ENCODE data around the gene TRIM9. TPM values are rescaled to one million over a fixed set of nuclear protein-coding genes. Genes with fewer than 3 reads are reported as not detected.
"Not testable (repeated sequence)": the region's sequence is repeated elsewhere in the genome, so short reads cannot be mapped to it uniquely, and the experiment has no call there.

Gene TRIM9
- total RNA-seq, 1 donor from 2014 or later = 0.92 TPM

DNA sequence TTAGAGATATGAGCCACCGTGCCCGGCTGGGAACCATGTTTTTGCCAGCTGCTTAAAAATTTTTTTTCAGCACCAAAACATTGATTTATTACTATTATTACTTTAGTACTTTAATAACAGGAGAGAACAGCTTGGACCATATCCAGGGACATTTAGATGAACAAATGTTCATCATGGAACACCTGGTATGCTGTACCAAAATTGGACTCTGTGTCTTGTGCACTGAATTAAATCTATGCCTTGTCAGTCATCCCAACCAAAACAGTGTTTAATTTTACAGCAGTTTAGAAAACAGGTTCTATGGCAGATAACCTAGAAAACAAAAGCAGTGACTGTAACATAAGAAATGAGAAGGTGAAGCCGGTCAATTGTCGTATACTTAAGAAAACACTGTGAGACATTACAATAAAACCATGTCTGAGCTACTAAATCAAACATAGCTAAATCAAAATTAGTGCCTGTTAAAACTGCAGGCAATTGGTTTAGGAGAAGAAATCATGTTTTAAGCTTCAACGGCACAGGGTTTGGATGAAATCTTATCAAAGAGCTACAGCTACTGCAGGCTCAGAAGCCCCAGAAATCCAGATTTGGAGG lies 92.4 kb downstream of the TRIM9 start:
- TF ChIP-seq, protein P1, sequence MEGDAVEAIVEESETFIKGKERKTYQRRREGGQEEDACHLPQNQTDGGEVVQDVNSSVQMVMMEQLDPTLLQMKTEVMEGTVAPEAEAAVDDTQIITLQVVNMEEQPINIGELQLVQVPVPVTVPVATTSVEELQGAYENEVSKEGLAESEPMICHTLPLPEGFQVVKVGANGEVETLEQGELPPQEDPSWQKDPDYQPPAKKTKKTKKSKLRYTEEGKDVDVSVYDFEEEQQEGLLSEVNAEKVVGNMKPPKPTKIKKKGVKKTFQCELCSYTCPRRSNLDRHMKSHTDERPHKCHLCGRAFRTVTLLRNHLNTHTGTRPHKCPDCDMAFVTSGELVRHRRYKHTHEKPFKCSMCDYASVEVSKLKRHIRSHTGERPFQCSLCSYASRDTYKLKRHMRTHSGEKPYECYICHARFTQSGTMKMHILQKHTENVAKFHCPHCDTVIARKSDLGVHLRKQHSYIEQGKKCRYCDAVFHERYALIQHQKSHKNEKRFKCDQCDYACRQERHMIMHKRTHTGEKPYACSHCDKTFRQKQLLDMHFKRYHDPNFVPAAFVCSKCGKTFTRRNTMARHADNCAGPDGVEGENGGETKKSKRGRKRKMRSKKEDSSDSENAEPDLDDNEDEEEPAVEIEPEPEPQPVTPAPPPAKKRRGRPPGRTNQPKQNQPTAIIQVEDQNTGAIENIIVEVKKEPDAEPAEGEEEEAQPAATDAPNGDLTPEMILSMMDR (IDR thresholded peaks at IDR 0.05; ENCODE audit: insufficient read depth, low read length, poor library complexity, severe bottlenecking) = no peak
- no peak overlapping the region for H3K4me3 ChIP-seq (ENCODE audit: low read depth, low read length)
- DNase-seq (ENCODE audit: low read depth) = no peak
- no peaks in the 10 kb centered on the region for H3K27me3 ChIP-seq (ENCODE audit: control insufficient read depth, insufficient read depth, low read length)
- H3K36me3 ChIP-seq (ENCODE audit: control insufficient read depth, insufficient read depth, low read length) = no peaks in the 10 kb centered on the region

DNA sequence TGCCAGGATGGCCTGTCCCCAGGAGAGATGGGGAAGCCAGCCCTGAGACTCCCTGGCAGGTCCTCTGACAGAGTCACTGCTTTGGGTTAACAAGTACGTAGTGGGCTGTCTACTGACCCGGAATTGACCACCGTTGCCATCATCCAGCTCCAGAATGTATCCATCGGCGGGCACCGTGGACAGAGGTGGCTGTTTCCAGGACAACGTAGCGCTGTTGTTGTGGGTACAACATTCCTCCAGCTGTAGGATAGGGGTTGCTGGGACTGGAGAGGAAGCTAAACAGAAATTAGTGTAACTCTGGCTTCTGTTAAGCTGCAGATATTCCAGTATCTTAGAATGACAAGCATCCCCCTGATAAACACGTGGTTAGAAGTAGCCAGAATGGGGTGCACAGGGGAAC lies 94.3 kb downstream of the TRIM9 start:
- H3K36me3 ChIP-seq (ENCODE audit: control insufficient read depth, insufficient read depth, low read length) = no peaks in the 10 kb centered on the region
- TF ChIP-seq, protein P1 (IDR thresholded peaks at IDR 0.05; ENCODE audit: insufficient read depth, low read length, poor library complexity, severe bottlenecking) = no peak
- DNase-seq (ENCODE audit: low read depth) = no peak
- no peak overlapping the region for H3K4me3 ChIP-seq (ENCODE audit: low read depth, low read length)
- no peaks in the 10 kb centered on the region for H3K27me3 ChIP-seq (ENCODE audit: control insufficient read depth, insufficient read depth, low read length)

DNA sequence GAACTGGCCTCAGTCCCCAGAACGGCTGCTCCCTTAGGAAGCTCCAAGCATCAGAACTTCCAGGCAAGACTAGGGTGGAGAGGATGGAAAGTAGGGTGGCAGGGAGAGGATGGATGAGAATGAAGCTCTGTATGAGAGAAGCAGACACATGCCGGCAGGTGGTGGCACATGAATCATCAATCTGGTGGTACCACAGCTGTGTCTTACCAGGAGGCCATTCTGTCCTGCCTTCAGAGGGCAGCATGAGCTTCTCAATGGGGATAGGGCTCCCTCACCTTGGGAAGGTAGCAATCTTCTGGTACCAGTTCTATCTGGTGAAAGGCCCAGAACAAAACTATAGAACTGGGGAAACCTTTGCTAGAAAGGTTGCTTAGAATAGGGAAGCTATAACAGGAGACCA lies 95.2 kb downstream of the TRIM9 start:
- H3K4me3 ChIP-seq (ENCODE audit: low read depth, low read length) = no peak overlapping the region
- H3K36me3 ChIP-seq (ENCODE audit: control insufficient read depth, insufficient read depth, low read length) = no peaks in the 10 kb centered on the region
- TF ChIP-seq, protein P1 (IDR thresholded peaks at IDR 0.05; ENCODE audit: insufficient read depth, low read length, poor library complexity, severe bottlenecking) = no peak
- no peak for DNase-seq (ENCODE audit: low read depth)
- H3K27me3 ChIP-seq (ENCODE audit: control insufficient read depth, insufficient read depth, low read length) = no peaks in the 10 kb centered on the region

DNA sequence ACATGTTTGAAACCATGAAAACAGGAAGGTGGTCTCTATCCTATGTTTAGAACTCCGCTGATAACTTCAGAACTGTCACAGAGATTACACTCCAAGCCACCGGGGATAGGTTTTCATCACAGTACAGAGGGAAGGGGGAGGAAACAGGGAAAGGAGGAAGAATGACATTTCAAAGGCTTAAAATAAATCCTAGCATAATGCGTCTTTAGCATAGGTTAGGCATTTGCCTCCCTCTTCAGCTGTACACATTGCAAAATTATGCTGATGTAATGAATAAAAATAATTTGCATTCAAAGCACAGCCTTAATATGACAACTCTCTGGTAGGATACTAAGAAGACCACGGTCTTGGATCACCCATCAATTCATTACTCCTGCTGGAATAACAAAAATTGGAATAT lies 96.3 kb downstream of the TRIM9 start:
- Histone ChIP-seq H3K4me3 (ENCODE audit: low read depth, low read length) (no peak overlapping the region), H3K36me3 (ENCODE audit: control insufficient read depth, insufficient read depth, low read length) (no peaks in the 10 kb centered on the region), H3K27me3 (ENCODE audit: control insufficient read depth, insufficient read depth, low read length) (no peaks in the 10 kb centered on the region)
- no peak for DNase-seq (ENCODE audit: low read depth)
- TF ChIP-seq, protein P1 (IDR thresholded peaks at IDR 0.05; ENCODE audit: insufficient read depth, low read length, poor library complexity, severe bottlenecking) = no peak

DNA sequence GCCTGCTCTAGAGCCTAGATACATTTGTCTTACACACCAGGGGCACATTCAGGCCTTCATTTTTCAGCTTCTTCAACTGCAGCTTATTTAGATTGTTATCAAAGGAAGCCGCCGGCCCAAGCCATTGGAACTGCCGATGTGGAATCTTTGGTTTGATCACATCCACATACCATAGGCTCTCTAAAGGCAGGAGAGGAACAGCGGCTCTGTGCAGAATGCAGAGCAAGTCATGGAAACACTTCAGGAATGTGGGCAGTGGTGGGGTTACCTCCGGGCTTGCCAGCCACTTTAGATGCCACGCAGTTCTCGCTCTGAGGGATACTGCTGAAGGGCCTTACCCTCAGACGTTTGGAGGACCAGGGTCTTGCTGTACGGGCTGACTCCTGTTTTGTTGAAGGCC lies 97.2 kb downstream of the TRIM9 start:
- TF ChIP-seq, protein P1 (IDR thresholded peaks at IDR 0.05; ENCODE audit: insufficient read depth, low read length, poor library complexity, severe bottlenecking) = no peak
- Histone ChIP-seq H3K36me3 (ENCODE audit: control insufficient read depth, insufficient read depth, low read length) (no peaks in the 10 kb centered on the region), H3K4me3 (ENCODE audit: low read depth, low read length) (no peak overlapping the region), H3K27me3 (ENCODE audit: control insufficient read depth, insufficient read depth, low read length) (no peaks in the 10 kb centered on the region)
- no peak for DNase-seq (ENCODE audit: low read depth)

DNA sequence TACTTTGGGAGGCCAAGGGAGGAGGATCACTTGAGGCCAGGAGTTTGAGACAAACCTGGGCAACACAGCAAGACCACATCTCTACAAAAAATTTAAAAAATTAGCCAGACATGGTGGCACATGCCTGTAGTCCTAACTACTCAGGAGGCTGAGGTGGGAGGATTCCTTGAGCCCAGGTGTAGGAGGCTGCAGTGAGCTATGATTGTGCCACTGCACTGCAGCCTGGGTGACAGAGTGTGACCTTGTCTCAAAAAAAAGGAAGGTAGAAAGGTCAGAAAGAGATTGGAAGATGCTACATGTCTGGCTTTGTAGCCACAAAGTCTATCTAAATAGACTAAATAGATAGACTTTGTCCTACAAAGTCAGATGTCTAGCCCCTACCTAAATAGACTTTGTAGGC lies 100.7 kb downstream of the TRIM9 start:
- not testable (repeated sequence) for H3K27me3 ChIP-seq (ENCODE audit: control insufficient read depth, insufficient read depth, low read length); DNase-seq (ENCODE audit: low read depth); H3K36me3 ChIP-seq (ENCODE audit: control insufficient read depth, insufficient read depth, low read length); H3K4me3 ChIP-seq (ENCODE audit: low read depth, low read length)

Measured in kidney epithelial cell (primary cell).